ENCODE measurements around the gene HTRA3. TPM values are rescaled to one million over a fixed set of nuclear protein-coding genes. Genes with fewer than 3 reads are reported as not detected.

HTRA3 gene
- total and polyA plus RNA-seq, 2 of the 8 experiments (the other 6 are each of a cell fraction or from before 2014, with no cell fraction given), result 3.2 to 5.8 TPM

- Histone ChIP-seq H2BK12ac (ENCODE audit: low read depth, low read length) (no peak overlapping the region), H3K14ac (ENCODE audit: insufficient read length) (no peak overlapping the region), H3K36me3 (ENCODE audit: control insufficient read depth in 2 of 4, insufficient read depth in 4 of 4, low read length in 3 of 4) (no peaks in the 10 kb centered on the region), H4K5ac (ENCODE audit: insufficient read length, low read depth, low read length) (no peak overlapping the region), H3K9me3 (ENCODE audit: insufficient read depth in 2 of 2, low read depth in 1 of 2, low read length in 1 of 2) (no peaks in the 10 kb centered on the region), H3K23me2 (ENCODE audit: low read depth, low read length) (no peaks in the 10 kb centered on the region), H3K4me3 (ENCODE audit: extremely low read depth in 1 of 4, insufficient read depth in 2 of 4, low read depth in 3 of 4, low read length in 4 of 4) (no peak overlapping the region), H2AFZ (ENCODE audit: low read length) (no peak overlapping the region), H3K4ac (replicated peaks; ENCODE audit: insufficient read length, low read depth, low read length) (no peak overlapping the region), H3K79me2 (ENCODE audit: control insufficient read depth in 1 of 2, insufficient read depth in 2 of 2, low read length in 2 of 2) (no peaks in the 10 kb centered on the region), H3K27me3 (replicated peaks in 1 of 4; ENCODE audit: control insufficient read depth in 3 of 4, extremely low read depth in 1 of 4, insufficient read depth in 3 of 4, low read length in 3 of 4) (no peaks in the 10 kb centered on the region), H3K18ac (ENCODE audit: extremely low read depth, low read length) (no peak overlapping the region), H3K23ac (ENCODE audit: insufficient read length) (no peak overlapping the region), H3K9ac (replicated peaks in 1 of 4; ENCODE audit: extremely low read depth in 1 of 4, low read depth in 3 of 4, low read length in 3 of 4) (no peak overlapping the region), H4K8ac (ENCODE audit: extremely low read depth, insufficient read depth, low read length) (no peak overlapping the region), H2BK20ac (ENCODE audit: low read length) (no peak overlapping the region), H3K4me2 (ENCODE audit: insufficient read depth in 1 of 2, low read depth in 2 of 2, low read length in 2 of 2) (no peak overlapping the region), H4K20me1 (replicated peaks in 1 of 2; ENCODE audit: control insufficient read depth in 1 of 2, insufficient read depth in 2 of 2, low read length in 2 of 2) (peaks cover 0 to 3% of the 10 kb centered on the region in 2 experiments), H3K4me1 (replicated peaks in 1 of 4; ENCODE audit: control insufficient read depth in 3 of 4, insufficient read depth in 4 of 4, low read length in 3 of 4) (no peaks in the 10 kb centered on the region), H2BK15ac (ENCODE audit: low read length) (no peak overlapping the region), H2AK5ac (ENCODE audit: low read depth, low read length) (no peak overlapping the region), H3K79me1 (ENCODE audit: low read depth, low read length) (no peaks in the 10 kb centered on the region), H3K56ac (replicated peaks; ENCODE audit: insufficient read length, low read depth, low read length) (no peak overlapping the region), H2BK120ac (replicated peaks; ENCODE audit: low read depth, low read length) (no peak overlapping the region), H4K91ac (replicated peaks; ENCODE audit: insufficient read length, low read length) (no peak overlapping the region), H3K27ac (ENCODE audit: low read depth, low read length) (no peak overlapping the region), H2BK5ac (ENCODE audit: low read depth, low read length) (no peak overlapping the region)
- FAIRE-seq (no peak), DNase-seq (ENCODE audit: low read depth in 1 of 2, low spot score in 2 of 2) (no peak)
- no peak for TF ChIP-seq POU5F1 (IDR thresholded peaks at IDR 0.05; ENCODE audit: low read depth, low read length)
- TF ChIP-seq RNF2 (IDR thresholded peaks at IDR 0.05; ENCODE audit: borderline replicate concordance, low read depth, low read length, missing control alignments, poor library complexity, severe bottlenecking), result no peak
- no peak for TF ChIP-seq KDM4A (IDR thresholded peaks at IDR 0.05; ENCODE audit: low read depth, low read length, severe bottlenecking)
- TF ChIP-seq SUZ12 (IDR thresholded peaks at IDR 0.05; ENCODE audit: low read length), result no peak
- TF ChIP-seq CBX5 (IDR thresholded peaks at IDR 0.05; ENCODE audit: low read depth, low read length), result no peak
- TF ChIP-seq CHD2 (IDR thresholded peaks at IDR 0.05; ENCODE audit: low read length), result no peak
- no peak for TF ChIP-seq JUN (IDR thresholded peaks at IDR 0.05; ENCODE audit: low read depth, low read length)
- no peak for TF ChIP-seq CEBPB (IDR thresholded peaks at IDR 0.05; ENCODE audit: low read depth, low read length)
- TF ChIP-seq PHF8 (conservative IDR thresholded peaks at IDR 0.05; ENCODE audit: low read depth, low read length), result no peak
- TF ChIP-seq HDAC2 (IDR thresholded peaks at IDR 0.05; ENCODE audit: borderline replicate concordance in 1 of 2, low read depth in 2 of 2, low read length in 2 of 2), result no peak
- TF ChIP-seq TAF7 (optimal IDR thresholded peaks at IDR 0.05; ENCODE audit: borderline replicate concordance, low read depth, low read length), result no peak
- no peak for TF ChIP-seq BACH1 (IDR thresholded peaks at IDR 0.05; ENCODE audit: low read length)
- 87% methylated on average over 22 of the region's 22 CpGs; no CpG with 5 or more reads in 1 of the 2 experiments for WGBS, 2 experiments (ENCODE audit: extremely low coverage in 1 of 2, insufficient coverage in 1 of 2, insufficient read length in 1 of 2, insufficient replicate concordance in 2 of 2, low coverage in 1 of 2, low lambda C conversion rate in 2 of 2, missing lambda C conversion rate in 1 of 2)
- POLR2A ChIA-PET (ENCODE audit: partially characterized antibody), result no interaction called here
- CTCF ChIA-PET (ENCODE audit: partially characterized antibody), result interaction anchor here (3.7 kb wide), 1 partner anchor 13 kb away, joined by 14 read pairs; no protein-coding TSS in a partner anchor
These were observed 10.0 kb downstream of the HTRA3 start for GRCh38 chr4:8279321-8280157.

All from H1 (cell line).